ENCODE data around the gene C15orf61. TPM values are rescaled to one million over a fixed set of nuclear protein-coding genes. Genes with fewer than 3 reads are reported as not detected.

Gene C15orf61
- total and polyA plus RNA-seq, 12 donors: 2.7 to 15.0 (median 10.9) TPM

- Histone ChIP-seq H3K27me3 (no peaks in the 10 kb centered on the region), H3K4me1 (peaks cover 0 to 10% (median 3%) of the 10 kb centered on the region in 9 donors), H3K4me3 (peak overlapping the region in 1 of 10 donors; percentile 1), H3K27ac (peak overlapping the region in 3 of 10 donors; percentile 8 to 28 (median 23)), H3K36me3 (no peaks in the 10 kb centered on the region), H3K9me3 (peaks cover 0 to 9% (median 0%) of the 10 kb centered on the region in 11 donors)
- 49 to 61% methylated on average over 5 of the region's 5 CpGs for WGBS, 2 donors
- TF ChIP-seq, protein P1, sequence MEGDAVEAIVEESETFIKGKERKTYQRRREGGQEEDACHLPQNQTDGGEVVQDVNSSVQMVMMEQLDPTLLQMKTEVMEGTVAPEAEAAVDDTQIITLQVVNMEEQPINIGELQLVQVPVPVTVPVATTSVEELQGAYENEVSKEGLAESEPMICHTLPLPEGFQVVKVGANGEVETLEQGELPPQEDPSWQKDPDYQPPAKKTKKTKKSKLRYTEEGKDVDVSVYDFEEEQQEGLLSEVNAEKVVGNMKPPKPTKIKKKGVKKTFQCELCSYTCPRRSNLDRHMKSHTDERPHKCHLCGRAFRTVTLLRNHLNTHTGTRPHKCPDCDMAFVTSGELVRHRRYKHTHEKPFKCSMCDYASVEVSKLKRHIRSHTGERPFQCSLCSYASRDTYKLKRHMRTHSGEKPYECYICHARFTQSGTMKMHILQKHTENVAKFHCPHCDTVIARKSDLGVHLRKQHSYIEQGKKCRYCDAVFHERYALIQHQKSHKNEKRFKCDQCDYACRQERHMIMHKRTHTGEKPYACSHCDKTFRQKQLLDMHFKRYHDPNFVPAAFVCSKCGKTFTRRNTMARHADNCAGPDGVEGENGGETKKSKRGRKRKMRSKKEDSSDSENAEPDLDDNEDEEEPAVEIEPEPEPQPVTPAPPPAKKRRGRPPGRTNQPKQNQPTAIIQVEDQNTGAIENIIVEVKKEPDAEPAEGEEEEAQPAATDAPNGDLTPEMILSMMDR (IDR thresholded peaks at IDR 0.05): no peak
- intact Hi-C loops (cut with DNase I): no loop called here
- DNase-seq: no peak
- peak in 4 of 8 donors; percentile 25 to 54 (median 38) for ATAC-seq
Measured at GRCh38 chr15:67479781-67480505, 41.0 kb upstream of the C15orf61 start.

DNA sequence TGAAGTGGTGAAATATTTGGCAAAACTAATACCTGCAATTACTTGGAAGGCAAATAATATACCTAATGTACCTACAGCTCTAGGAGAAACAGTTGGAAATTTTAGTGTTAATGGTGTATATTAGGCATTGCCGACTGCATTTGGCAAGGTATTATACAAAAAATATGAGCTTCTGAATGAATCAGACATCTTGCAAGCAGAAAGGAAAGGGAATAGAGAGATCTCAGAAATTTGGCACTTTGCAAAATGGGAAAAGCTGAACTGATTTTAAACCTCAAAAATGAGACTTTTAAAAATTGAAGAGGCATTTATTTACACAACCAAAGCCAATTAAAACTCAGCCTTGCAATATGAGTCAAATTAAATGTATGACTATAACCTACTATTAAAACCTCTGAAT is 40.2 kb upstream of the C15orf61 start:
- WGBS, 2 donors: 72 to 80% methylated on average over 1 of the region's 1 CpG
- Histone ChIP-seq H3K36me3 (no peaks in the 10 kb centered on the region), H3K27ac (no peak overlapping the region), H3K27me3 (no peaks in the 10 kb centered on the region), H3K4me3 (no peak overlapping the region), H3K9me3 (peaks cover 0 to 17% (median 0%) of the 10 kb centered on the region in 11 donors), H3K4me1 (peaks cover 0 to 10% (median 3%) of the 10 kb centered on the region in 9 donors)
- no peak for DNase-seq
- TF ChIP-seq, protein P1 (IDR thresholded peaks at IDR 0.05): no peak
- intact Hi-C loops (cut with DNase I): no loop called here
- no peak for ATAC-seq

- TF ChIP-seq, protein P1 (IDR thresholded peaks at IDR 0.05): no peak
- H3K4me1 ChIP-seq: peaks cover 0 to 10% (median 0%) of the 10 kb centered on the region in 9 donors
- WGBS, 2 donors: 93% methylated on average over 2 of the region's 2 CpGs
- intact Hi-C loops (cut with DNase I): no loop called here
- H3K27ac ChIP-seq: no peak overlapping the region
- ATAC-seq (no peak), DNase-seq (no peak)
- no peaks in the 10 kb centered on the region for H3K36me3 ChIP-seq
- H3K9me3 ChIP-seq: peaks cover 0 to 18% (median 0%) of the 10 kb centered on the region in 11 donors
- no peak overlapping the region for H3K4me3 ChIP-seq
- no peaks in the 10 kb centered on the region for H3K27me3 ChIP-seq
Measured at GRCh38 chr15:67481680-67482079, 39.3 kb upstream of the C15orf61 start.

- no peaks in the 10 kb centered on the region for H3K27me3 ChIP-seq
- no peak overlapping the region for H3K4me3 ChIP-seq
- no peak for ATAC-seq
- no peaks in the 10 kb centered on the region for H3K4me1 ChIP-seq
- 97 to 100% methylated on average over 1 of the region's 1 CpG for WGBS, 2 donors
- DNase-seq: no peak
- H3K27ac ChIP-seq: no peak overlapping the region
- intact Hi-C loops (cut with DNase I): no loop called here
- TF ChIP-seq, protein P1 (IDR thresholded peaks at IDR 0.05): no peak
- no peaks in the 10 kb centered on the region for H3K9me3 ChIP-seq
- peaks cover 0 to 10% (median 0%) of the 10 kb centered on the region in 9 donors for H3K36me3 ChIP-seq
Measured at GRCh38 chr15:67495585-67495984, 25.3 kb upstream of the C15orf61 start.

Measured in heart right ventricle (tissue), 16 donors.